SK-N-MC (cell line): Measurements from ENCODE around the gene DCST2.

ENCODE experiments used
- DNase-seq: peaks from one replicate; pipeline ENCODE4 v3.0.0-alpha.2; 2011; ENCODE audit warnings: low read depth, low spot score
- H3K27ac ChIP-seq: fragments of 200-600 bp; sonication (generic); 2 replicates; pipeline ENCODE4 v1.5.1; 2016; ENCODE audit warnings: mixed run types
- H3K36me3 ChIP-seq: fragments of 200-600 bp; sonication (generic); 2 replicates; pipeline ENCODE4 v1.6.1; 2017; ENCODE audit warnings: antibody characterized with exemption, low read length, mixed read lengths; ENCODE audit not compliant: insufficient read depth
- H3K4me3 ChIP-seq: fragments of 200-600 bp; sonication (generic); 2 replicates; pipeline ENCODE4 v1.5.1; 2016
- H3K9ac ChIP-seq: fragments of 200-600 bp; sonication (generic); 2 replicates; pipeline ENCODE4 v1.8.0; 2017; ENCODE audit warnings: mixed run types, mixed read lengths; ENCODE audit not compliant: insufficient read length
- H3K9me3 ChIP-seq: fragments of 200-600 bp; sonication (generic); 2 replicates; pipeline ENCODE4 v1.6.1; 2017; ENCODE audit warnings: low read depth, mild to moderate bottlenecking, antibody characterized with exemption, low read length, moderate library complexity, mixed read lengths
- EZH2 ChIP-seq: fragments of 200-600 bp; sonication (generic); IDR thresholded peaks from one replicate; pipeline ENCODE4 v1.6.1; 2017; ENCODE audit warnings: antibody characterized with exemption
- FOXP2 ChIP-seq: optimal IDR thresholded peaks from 2 replicates; pipeline ENCODE3; 2011; ENCODE audit warnings: mild to moderate bottlenecking, moderate library complexity; ENCODE audit not compliant: insufficient read depth; ENCODE audit errors: extremely low read length, control extremely low read depth
- POLR2AphosphoS5 ChIP-seq: IDR thresholded peaks from 2 replicates; pipeline ENCODE4 v1.6.1; 2012; ENCODE audit warnings: mild to moderate bottlenecking, low read depth, low read length, borderline replicate concordance

The DCST2 gene

DNA sequence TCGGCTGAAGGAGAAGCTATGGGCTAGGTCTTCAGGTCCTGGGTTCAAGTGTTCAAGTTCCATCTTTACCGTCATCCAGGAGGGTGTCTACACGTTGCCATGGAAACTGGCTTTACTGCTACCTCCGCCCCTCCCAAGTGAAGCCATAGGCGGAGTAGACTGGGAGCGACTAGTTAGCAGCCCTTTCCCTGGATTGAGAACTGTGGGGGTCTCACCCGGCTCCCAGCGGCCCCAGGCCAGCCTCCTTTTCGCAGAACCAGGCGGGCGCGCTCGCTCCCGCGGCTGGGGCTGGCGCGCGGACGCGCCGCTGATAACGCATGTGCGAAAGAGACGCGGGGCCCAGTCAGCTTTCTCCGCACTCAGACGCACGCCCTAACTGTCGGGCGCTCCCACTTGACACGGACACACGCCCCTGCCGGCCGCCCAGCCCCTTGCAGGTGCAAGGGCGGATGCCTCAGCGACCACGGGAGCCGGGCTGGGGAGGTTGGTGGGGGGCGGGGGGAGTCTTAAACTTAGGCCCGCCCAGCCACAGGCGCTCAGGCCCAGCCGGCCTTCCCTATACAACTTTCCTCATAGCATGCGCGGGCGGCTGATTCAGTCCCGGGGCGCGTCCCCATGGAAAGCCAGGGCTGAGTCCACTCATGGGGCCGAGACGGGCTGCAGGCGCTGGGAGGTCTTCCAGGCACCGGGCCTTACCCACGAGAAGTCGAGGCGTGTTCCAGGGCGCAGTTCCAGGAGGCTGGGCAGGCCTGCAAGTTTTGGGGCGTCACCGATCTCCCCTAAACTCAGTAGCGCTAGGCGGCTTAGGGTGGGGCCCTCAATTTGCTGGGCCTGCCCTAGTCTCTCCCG lies 37.4 kb upstream of the DCST2 start:
- Histone ChIP-seq H3K9me3 (no peaks in the 10 kb centered on the region), H3K4me3 (no peak overlapping the region), H3K36me3 (peaks cover 23% of the 10 kb centered on the region; the same call in 1 of the 2 replicates), H3K27ac (no peak overlapping the region), H3K9ac (no peak overlapping the region)
- no peak for TF ChIP-seq EZH2
- no peak; the same call in 1 of the 2 replicates for TF ChIP-seq POLR2AphosphoS5
- TF ChIP-seq FOXP2, result no peak
- no peak for DNase-seq

DNA sequence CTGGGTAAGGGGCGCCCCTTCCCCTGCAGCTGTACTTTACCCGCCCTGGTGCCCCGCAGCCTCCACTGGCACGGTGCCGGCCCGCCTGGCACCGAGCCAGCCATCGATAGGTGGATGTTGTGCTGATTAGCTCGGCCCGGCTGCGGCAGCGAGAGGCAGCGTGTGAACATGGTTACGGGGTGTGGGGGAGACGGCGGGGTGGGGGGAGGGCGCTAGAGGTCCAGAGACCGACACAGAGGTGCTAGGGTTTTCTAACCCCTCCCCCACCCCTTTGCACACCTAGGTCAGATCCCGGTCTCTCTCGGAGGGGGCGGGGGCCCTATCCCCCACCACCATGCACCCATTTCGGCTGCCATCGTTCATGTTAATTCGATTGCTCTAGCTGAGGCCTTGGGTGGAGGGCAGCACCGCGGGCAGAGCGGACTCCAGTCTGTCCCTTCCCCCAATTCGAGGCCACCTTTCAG lies 36.6 kb upstream of the DCST2 start:
- DNase-seq, result no peak
- H3K9me3 ChIP-seq, result no peaks in the 10 kb centered on the region
- H3K36me3 ChIP-seq, result peaks cover 23% of the 10 kb centered on the region; the same call in 1 of the 2 replicates
- no peak overlapping the region for H3K4me3 ChIP-seq
- no peak overlapping the region for H3K27ac ChIP-seq
- H3K9ac ChIP-seq, result no peak overlapping the region
- TF ChIP-seq POLR2AphosphoS5 (no peak), FOXP2 (no peak), EZH2 (no peak)

DNA sequence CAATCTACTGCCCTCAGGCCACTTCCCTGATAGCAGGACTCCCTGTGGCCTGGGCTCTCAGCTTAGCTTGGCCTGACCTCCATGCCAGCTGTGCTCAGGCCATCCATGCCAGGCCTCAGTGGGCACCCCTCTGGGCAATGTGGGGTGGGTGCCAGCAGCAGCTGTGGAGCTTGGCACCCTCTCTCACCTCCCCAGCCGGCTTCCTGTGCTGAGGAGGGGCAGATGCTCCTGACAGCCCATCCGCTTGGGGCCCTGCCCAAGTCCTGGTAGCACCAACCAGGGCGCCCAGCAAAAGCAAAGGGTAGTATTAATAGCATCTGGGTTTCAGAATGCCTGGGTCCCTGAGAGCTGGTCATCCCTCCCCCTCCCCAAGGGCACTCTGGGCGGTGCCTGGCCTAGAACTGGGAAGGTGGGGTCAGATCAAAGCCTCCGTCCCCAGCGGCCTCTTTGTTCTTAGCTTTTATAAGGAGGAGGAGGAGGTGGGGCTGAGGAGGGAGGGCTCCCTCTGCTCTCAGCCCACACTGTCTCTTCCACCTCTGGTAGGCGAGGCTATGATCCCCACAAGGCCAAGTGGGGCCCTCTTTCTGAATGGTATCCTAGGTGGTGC lies 36.1 kb upstream of the DCST2 start:
- no peak for TF ChIP-seq FOXP2
- no peak for TF ChIP-seq POLR2AphosphoS5
- TF ChIP-seq EZH2, result no peak
- DNase-seq, result no peak
- no peak overlapping the region for H3K27ac ChIP-seq
- no peak overlapping the region for H3K9ac ChIP-seq
- no peaks in the 10 kb centered on the region for H3K9me3 ChIP-seq
- H3K36me3 ChIP-seq, result peaks cover 23% of the 10 kb centered on the region; the same call in 1 of the 2 replicates
- no peak overlapping the region for H3K4me3 ChIP-seq

DNA sequence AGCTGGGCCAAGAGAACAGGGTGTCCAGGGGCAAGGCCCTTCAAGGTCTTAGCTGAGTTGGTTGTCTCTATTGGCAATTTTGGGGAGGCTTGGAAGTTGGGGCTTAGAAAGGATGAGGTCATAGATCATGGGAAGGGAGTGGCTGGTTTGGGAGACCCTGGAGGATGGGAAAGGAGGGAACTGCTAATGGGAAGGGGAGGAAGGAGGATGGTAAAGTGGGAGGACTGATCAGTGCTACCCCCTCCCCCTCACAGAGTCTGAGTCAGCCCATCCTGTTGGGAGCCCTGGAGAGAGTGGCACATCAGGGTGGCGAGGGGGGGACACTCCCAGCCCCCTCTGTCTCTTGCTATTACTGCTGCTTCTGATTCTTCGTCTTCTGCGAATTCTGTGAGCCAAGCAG lies 35.0 kb upstream of the DCST2 start:
- TF ChIP-seq FOXP2 (no peak), EZH2 (no peak), POLR2AphosphoS5 (no peak)
- peaks cover 23% of the 10 kb centered on the region; the same call in 1 of the 2 replicates for H3K36me3 ChIP-seq
- H3K4me3 ChIP-seq, result no peak overlapping the region
- no peak overlapping the region for H3K9ac ChIP-seq
- H3K9me3 ChIP-seq, result no peaks in the 10 kb centered on the region
- H3K27ac ChIP-seq, result no peak overlapping the region
- no peak for DNase-seq

DNA sequence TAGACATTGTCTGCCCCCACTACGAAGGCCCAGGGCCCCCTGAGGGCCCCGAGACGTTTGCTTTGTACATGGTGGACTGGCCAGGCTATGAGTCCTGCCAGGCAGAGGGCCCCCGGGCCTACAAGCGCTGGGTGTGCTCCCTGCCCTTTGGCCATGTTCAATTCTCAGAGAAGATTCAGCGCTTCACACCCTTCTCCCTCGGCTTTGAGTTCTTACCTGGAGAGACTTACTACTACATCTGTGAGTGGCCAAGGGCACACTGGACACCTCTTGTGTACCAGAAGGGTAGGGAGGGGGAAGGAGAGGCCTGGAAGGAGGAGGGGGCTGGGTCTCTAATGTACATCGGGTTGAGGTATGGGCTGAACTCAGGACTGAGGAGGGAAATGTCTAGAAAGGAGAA lies 33.2 kb upstream of the DCST2 start:
- Histone ChIP-seq H3K9me3 (no peaks in the 10 kb centered on the region), H3K27ac (no peak overlapping the region), H3K9ac (no peak overlapping the region), H3K4me3 (no peak overlapping the region), H3K36me3 (peaks cover 23% of the 10 kb centered on the region; the same call in 1 of the 2 replicates)
- no peak for DNase-seq
- TF ChIP-seq EZH2, result no peak
- TF ChIP-seq POLR2AphosphoS5, result no peak
- no peak for TF ChIP-seq FOXP2

DNA sequence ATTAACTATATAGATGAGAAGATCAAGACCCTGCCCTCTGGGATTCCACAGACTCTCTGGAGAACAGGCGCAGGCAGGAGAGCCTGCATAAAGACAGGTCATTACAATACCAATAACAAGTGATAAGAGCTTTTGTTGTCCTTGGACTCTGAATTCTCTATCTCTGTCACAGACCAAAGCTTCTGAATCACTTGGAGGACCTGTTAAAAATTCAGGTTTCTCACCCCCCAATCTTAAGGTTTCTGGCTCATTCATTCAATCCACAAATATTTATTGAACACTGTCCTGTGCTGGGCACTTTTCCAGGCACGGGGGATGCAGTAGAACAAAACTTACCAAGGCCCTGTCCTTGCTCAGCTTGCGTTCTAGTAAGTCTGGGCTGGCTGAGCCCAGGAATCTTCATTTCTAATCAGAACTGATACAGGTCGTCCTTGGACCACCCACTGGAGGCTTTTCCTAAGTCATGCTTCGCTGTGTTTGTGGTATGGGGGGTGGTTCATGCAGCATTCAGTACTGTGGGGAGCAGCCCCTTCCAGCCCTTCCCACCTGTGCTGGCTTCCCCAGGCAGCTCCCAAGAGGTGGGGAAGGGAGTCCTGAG lies 31.4 kb upstream of the DCST2 start:
- Histone ChIP-seq H3K36me3 (peaks cover 23% of the 10 kb centered on the region; the same call in 1 of the 2 replicates), H3K9me3 (no peaks in the 10 kb centered on the region), H3K9ac (peak overlapping the region; percentile 78), H3K27ac (no peak overlapping the region), H3K4me3 (peak overlapping the region; percentile 95)
- no peak for DNase-seq
- TF ChIP-seq FOXP2 (no peak), EZH2 (no peak), POLR2AphosphoS5 (no peak)

DNA sequence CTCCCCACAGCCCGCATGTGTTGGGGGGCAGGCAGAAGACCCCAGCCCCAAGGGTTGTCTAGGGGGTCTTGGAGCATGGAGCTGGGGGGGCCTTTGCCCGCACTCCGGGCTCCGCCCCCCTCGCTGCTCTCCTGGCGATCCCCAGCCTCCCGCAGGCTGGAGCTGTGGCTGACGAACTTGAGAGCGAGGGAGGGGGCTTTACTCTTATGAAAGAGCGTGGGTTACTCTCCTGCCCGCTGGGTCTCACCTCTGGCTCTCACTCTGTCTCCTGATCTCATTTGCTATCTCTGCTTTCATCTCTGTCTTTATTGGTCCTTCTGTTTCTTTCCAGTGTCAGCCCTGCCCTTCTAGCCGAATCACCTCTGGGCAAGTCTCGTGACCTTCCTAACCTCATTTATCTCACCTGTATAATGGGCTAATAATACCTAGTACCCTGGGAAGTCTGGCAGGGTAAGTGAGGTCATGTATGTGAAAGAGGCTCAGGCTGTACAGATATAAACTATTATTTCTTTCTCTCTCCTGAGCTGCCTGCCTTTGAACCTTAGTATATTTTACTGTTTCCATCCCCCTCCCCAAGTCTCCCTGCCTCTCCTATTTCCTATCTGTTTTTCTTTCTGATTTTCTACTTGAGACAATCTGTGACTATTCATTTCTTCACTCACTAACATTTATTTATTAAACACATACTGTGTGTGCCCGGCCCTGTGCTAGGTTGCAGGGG lies 30.7 kb upstream of the DCST2 start:
- TF ChIP-seq POLR2AphosphoS5, result no peak
- TF ChIP-seq EZH2, result no peak
- TF ChIP-seq FOXP2, result no peak
- H3K4me3 ChIP-seq, result peak overlapping the region; percentile 95
- peak overlapping the region; percentile 78 for H3K9ac ChIP-seq
- no peaks in the 10 kb centered on the region for H3K9me3 ChIP-seq
- H3K36me3 ChIP-seq, result peaks cover 18% of the 10 kb centered on the region; the same call in 1 of the 2 replicates
- H3K27ac ChIP-seq, result no peak overlapping the region
- DNase-seq, result no peak

- H3K36me3 ChIP-seq, result peaks cover 11% of the 10 kb centered on the region; the same call in 1 of the 2 replicates
- TF ChIP-seq POLR2AphosphoS5 (peak; percentile 93), FOXP2 (no peak)
- H3K9me3 ChIP-seq, result no peaks in the 10 kb centered on the region
- peak within 1 kb of the TSS; percentile 78 for H3K9ac ChIP-seq
- no peak for DNase-seq
- peak within 1 kb of the TSS; percentile 95 for H3K4me3 ChIP-seq
- H3K27ac ChIP-seq, result no peak within 1 kb of the TSS; the same call in 1 of the 2 replicates
Observed at GRCh38 chr1:155063550-155064110, 30.0 kb upstream of the DCST2 start, which contains the start of gene EFNA4. Gene EFNA4, plus strand, starts transcription at chr1:155063740. Its CDS starts 84 bp downstream, at chr1:155063824.
